Uterus (tissue), 4 donors: ENCODE measurements around the gene SNF8. TPM values are rescaled to one million over a fixed set of nuclear protein-coding genes. Genes with fewer than 3 reads are reported as not detected.
A peak's percentile ranks its signal among the peaks of the same experiment; 100 is the strongest.

Experiments used
- DNase-seq, 2 donors: peaks; one replicate each; pipeline ENCODE4 v3.0.0-alpha.2; 2019 to 2020
- H3K27ac ChIP-seq, 2 donors: fragments of 200-600 bp; sonication (generic); 1 replicate in 1 of 2; 2 replicates in 1 of 2; pipeline ENCODE4 v1.5.1; 2016 to 2018
- H3K27me3 ChIP-seq, 2 donors: fragments of 200-600 bp; sonication (generic); one replicate each; pipeline ENCODE4 v1.5.1; 2018 to 2019; ENCODE audit warnings: control low read depth in 1 of 2
- H3K36me3 ChIP-seq, 2 donors: fragments of 200-600 bp; sonication (generic); one replicate each; pipeline ENCODE4 v1.5.1; 2019; ENCODE audit warnings: control low read depth in 1 of 2
- H3K4me1 ChIP-seq, 2 donors: fragments of 200-600 bp; sonication (generic); one replicate each; pipeline ENCODE4 v1.5.1; 2018 to 2019; ENCODE audit warnings: control low read depth in 1 of 2
- H3K4me3 ChIP-seq, 2 donors: fragments of 200-600 bp; sonication (generic); 1 replicate in 1 of 2; 2 replicates in 1 of 2; pipeline ENCODE4 v1.5.1; 2018 to 2019; ENCODE audit warnings: mild to moderate bottlenecking in 1 of 2
- H3K9me3 ChIP-seq, 2 donors: fragments of 200-600 bp; sonication (generic); one replicate each; pipeline ENCODE4 v1.5.1; 2019; ENCODE audit warnings: control low read depth in 1 of 2
- CTCF ChIP-seq, 4 experiments: fragments of 200-600 bp in 2 of 4; fragments of 450-650 bp in 2 of 4; sonication (generic) in 2 of 4; IDR thresholded peaks; one replicate each; pipeline ENCODE4 v1.5.1; 2016 to 2019; ENCODE audit warnings: antibody characterized with exemption in 4 of 4, mild to moderate bottlenecking in 2 of 4, moderate library complexity in 1 of 4
- POLR2A ChIP-seq, 2 donors: fragments of 450-650 bp; IDR thresholded peaks; one replicate each; pipeline ENCODE4 v1.6.1; 2016; ENCODE audit warnings: antibody characterized with exemption in 2 of 2, mild to moderate bottlenecking in 1 of 2, moderate library complexity in 1 of 2
- intact Hi-C: fragments of 100-400 bp; cut with DNase I; formaldehyde crosslinking; loops from one replicate; pipeline ENCODE4 v1.15.1; 2023; ENCODE audit warnings: low total_unique reads
- total RNA-seq, 4 donors: library from RNA; depleted of rRNA in 3 of 4; stranded (reverse); fragments of >200 nt in 3 of 4; gene quantifications; one replicate each; pipeline versions ENCODE4 v1.1.0 to v1.2.4, GENCODE V29; 2014 to 2023
- donor health status: DM: yes; HTN: yes; CAD: no.

The SNF8 gene
- total RNA-seq, 4 donors from 2014 or later = 6.9 to 64.6 (median 38.4) TPM

DNA sequence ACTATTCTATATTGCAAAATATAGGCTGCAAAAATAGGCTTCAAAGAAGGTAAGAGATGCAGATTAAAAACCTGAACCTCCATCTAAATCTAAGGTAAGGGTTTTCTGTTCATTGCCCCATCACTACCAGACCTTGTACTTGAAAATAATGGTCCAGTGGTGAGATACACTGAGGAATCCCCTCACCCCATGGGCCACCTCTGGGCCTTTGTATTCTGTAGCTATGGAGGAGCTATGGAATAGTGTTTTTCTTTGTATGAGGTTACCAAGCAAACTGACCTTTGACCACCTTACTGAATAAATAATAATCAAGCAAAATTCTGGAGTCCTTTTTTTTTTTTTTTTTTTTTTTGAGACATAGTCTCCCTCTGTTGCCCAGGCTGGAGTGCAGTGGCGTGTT lies 41.2 kb downstream of the SNF8 start:
- intact Hi-C loops = no loop called here
- TF ChIP-seq POLR2A (IDR thresholded peaks at IDR 0.05) = no peak
- no peak for TF ChIP-seq CTCF (IDR thresholded peaks at IDR 0.05)
- Histone ChIP-seq H3K4me3 (no peak overlapping the region), H3K27ac (no peak overlapping the region), H3K4me1 (no peaks in the 10 kb centered on the region), H3K9me3 (no peaks in the 10 kb centered on the region), H3K36me3 (no peaks in the 10 kb centered on the region), H3K27me3 (no peaks in the 10 kb centered on the region)
- DNase-seq = no peak

GRCh38 chr17:48901241-48901640 lies 43.4 kb downstream of the SNF8 start:
- H3K4me1 ChIP-seq = no peaks in the 10 kb centered on the region
- TF ChIP-seq CTCF (IDR thresholded peaks at IDR 0.05) (no peak), POLR2A (IDR thresholded peaks at IDR 0.05) (no peak)
- H3K27me3 ChIP-seq = no peaks in the 10 kb centered on the region
- H3K4me3 ChIP-seq = no peak overlapping the region
- H3K27ac ChIP-seq = no peak overlapping the region
- intact Hi-C loops = no loop called here
- no peaks in the 10 kb centered on the region for H3K9me3 ChIP-seq
- no peaks in the 10 kb centered on the region for H3K36me3 ChIP-seq
- DNase-seq = no peak

GRCh38 chr17:48894886-48895285 lies 49.8 kb downstream of the SNF8 start:
- Histone ChIP-seq H3K27me3 (no peaks in the 10 kb centered on the region), H3K36me3 (no peaks in the 10 kb centered on the region), H3K9me3 (no peaks in the 10 kb centered on the region), H3K4me3 (no peak overlapping the region), H3K4me1 (peaks cover 0 to 8% of the 10 kb centered on the region in 2 donors), H3K27ac (no peak overlapping the region)
- TF ChIP-seq POLR2A (IDR thresholded peaks at IDR 0.05) (no peak), CTCF (IDR thresholded peaks at IDR 0.05) (no peak)
- intact Hi-C loops = no loop called here
- DNase-seq = no peak

DNA sequence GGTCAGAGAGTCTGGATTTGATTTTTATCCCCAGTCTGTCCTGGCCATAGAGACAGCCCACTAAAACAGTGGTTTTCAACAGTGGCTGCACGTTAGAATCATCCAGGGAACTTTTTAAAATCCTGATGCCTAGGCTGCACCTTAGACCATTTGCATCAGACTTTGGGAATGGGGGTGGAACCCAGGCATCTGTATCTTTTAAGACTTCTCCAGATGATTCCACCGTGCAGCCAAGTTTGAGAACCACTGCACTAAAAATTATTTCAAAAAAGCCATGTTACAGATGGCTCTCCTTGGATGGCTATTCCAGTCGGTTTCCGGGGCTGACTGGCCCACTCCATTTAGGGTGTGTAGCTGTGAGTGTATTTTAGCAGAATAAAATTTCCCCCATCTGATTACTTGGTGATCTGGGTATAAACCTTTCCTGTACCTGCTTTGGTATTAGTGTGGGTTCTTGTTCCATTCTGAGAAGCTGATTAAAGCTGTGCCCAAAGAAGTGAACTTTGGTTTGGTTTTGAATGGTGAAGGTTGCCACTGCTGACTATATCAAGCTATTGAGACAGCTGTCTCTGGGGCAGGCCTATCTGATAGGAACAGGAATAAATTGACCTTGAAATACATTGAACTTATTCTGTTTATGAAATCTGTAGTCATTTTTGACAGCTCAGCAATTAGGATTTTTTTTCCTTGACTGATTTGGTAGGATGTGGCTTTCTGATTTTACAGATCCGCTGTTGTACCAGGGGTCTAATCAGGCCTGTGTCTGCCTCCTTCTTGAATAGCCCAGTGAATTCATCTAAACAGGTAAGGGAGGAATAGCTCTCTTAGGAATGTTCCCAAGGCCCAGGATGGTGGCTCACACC lies 50.8 kb downstream of the SNF8 start:
- peak overlapping the region; percentile 58 to 86 for H3K4me3 ChIP-seq
- no peak for DNase-seq
- H3K27me3 ChIP-seq = no peaks in the 10 kb centered on the region
- no peaks in the 10 kb centered on the region for H3K36me3 ChIP-seq
- no peak overlapping the region for H3K27ac ChIP-seq
- TF ChIP-seq POLR2A (IDR thresholded peaks at IDR 0.05) (no peak), CTCF (IDR thresholded peaks at IDR 0.05) (no peak)
- H3K9me3 ChIP-seq = no peaks in the 10 kb centered on the region
- peaks cover 0 to 8% of the 10 kb centered on the region in 2 donors for H3K4me1 ChIP-seq
- intact Hi-C loops = no loop called here

DNA sequence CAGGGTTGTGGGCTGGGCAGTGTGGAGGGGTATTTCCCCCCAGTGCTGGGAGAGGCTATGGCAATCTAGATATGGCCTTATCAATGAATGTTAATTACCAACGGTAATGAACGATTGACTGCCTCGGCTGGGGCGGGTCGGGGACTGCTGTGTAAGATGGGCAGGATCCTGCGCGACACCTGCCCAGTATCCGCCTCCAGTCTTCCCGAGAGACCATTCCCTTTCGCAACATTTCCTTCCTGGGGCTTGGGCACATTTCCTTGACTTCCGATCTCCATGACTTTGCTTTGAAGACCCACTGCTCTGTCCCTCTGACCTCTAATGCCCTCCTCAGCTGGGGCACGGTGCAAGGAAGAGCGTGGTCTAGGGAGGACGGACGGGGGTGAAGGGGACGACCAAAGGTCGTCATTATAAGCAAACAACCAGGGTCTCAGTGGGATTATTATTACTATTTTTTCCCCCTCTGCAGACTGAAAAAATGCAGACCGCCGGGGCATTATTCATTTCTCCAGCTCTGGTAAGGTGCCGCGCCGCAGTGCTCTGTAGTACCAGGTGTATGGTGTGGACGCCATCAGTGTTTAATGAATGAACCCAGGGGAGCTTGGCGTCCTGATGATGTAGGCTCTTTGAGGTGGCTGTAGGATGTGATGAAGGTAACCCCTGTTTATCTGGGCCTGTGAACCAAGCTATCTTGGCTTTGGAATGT lies 51.5 kb downstream of the SNF8 start:
- intact Hi-C loops = no loop called here
- H3K4me3 ChIP-seq = peak overlapping the region; percentile 58 to 86
- no peaks in the 10 kb centered on the region for H3K27me3 ChIP-seq
- H3K4me1 ChIP-seq = peaks cover 0 to 8% of the 10 kb centered on the region in 2 donors
- H3K9me3 ChIP-seq = no peaks in the 10 kb centered on the region
- DNase-seq = no peak
- H3K27ac ChIP-seq = peak overlapping the region; percentile 50 to 69
- no peaks in the 10 kb centered on the region for H3K36me3 ChIP-seq
- TF ChIP-seq CTCF (IDR thresholded peaks at IDR 0.05) = no peak
